ENCODE data around the gene RAB11FIP3. TPM values are rescaled to one million over a fixed set of nuclear protein-coding genes. Genes with fewer than 3 reads are reported as not detected.
"Not testable (repeated sequence)": the region's sequence is repeated elsewhere in the genome, so short reads cannot be mapped to it uniquely, and the experiment has no call there.

RAB11FIP3 gene
- total RNA-seq, 1 donor from 2014 or later = 10.5 TPM

- FAIRE-seq = peak; percentile 73
- no peak for TF ChIP-seq CTCF (IDR thresholded peaks at IDR 0.05; ENCODE audit: insufficient read depth, low read length, severe bottlenecking)
Measured at GRCh38 chr16:505479-506245, 80.2 kb downstream of the RAB11FIP3 start.

DNA sequence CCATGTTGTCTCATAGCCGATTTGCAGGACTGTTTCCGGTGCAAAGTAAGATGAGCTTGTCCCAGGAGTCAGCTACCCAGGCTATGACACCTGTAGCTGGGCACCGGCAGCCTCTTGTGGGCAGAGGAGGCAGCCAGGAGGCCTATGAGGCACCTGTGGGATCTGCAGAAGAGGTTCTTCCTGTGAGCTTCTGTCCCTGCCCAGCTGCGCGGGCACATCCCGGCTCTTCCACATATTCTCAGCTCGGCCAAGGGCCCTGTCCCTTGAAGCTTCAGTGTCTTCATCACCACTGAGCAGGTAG, 80.7 kb downstream of the RAB11FIP3 start:
- Histone ChIP-seq H3K27me3 (ENCODE audit: control insufficient read depth, insufficient read depth, low read length) (no peaks in the 10 kb centered on the region), H3K36me3 (ENCODE audit: control insufficient read depth, insufficient read depth, low read length) (peaks cover 4% of the 10 kb centered on the region), H3K4me3 (ENCODE audit: low read depth, low read length) (no peak overlapping the region)
- DNase-seq (ENCODE audit: low read depth) (no peak), FAIRE-seq (no peak)
- TF ChIP-seq CTCF (IDR thresholded peaks at IDR 0.05; ENCODE audit: insufficient read depth, low read length, severe bottlenecking) = no peak

More at GRCh38 chr16:505479-506245, 80.2 kb downstream of the RAB11FIP3 start:
- Histone ChIP-seq H3K27me3 (ENCODE audit: control insufficient read depth, insufficient read depth, low read length) (no peaks in the 10 kb centered on the region), H3K4me3 (ENCODE audit: low read depth, low read length) (no peak overlapping the region), H3K36me3 (ENCODE audit: control insufficient read depth, insufficient read depth, low read length) (peaks cover 4% of the 10 kb centered on the region)
- DNase-seq (ENCODE audit: low read depth) = no peak

- DNase-seq (ENCODE audit: low read depth); H3K36me3 ChIP-seq (ENCODE audit: control insufficient read depth, insufficient read depth, low read length); H3K27me3 ChIP-seq (ENCODE audit: control insufficient read depth, insufficient read depth, low read length); H3K4me3 ChIP-seq (ENCODE audit: low read depth, low read length): not testable (repeated sequence)
- FAIRE-seq = peak; percentile 97
Measured at GRCh38 chr16:507527-507926, 82.1 kb downstream of the RAB11FIP3 start.

- no peak for FAIRE-seq
- peaks cover 4% of the 10 kb centered on the region for H3K36me3 ChIP-seq (ENCODE audit: control insufficient read depth, insufficient read depth, low read length)
Measured at GRCh38 chr16:507996-508395, 82.5 kb downstream of the RAB11FIP3 start.

GRCh38 chr16:508884-509736, 83.7 kb downstream of the RAB11FIP3 start:
- TF ChIP-seq CTCF (IDR thresholded peaks at IDR 0.05; ENCODE audit: insufficient read depth, low read length, severe bottlenecking) = no peak
- DNase-seq (ENCODE audit: low read depth) = no peak
- H3K27me3 ChIP-seq (ENCODE audit: control insufficient read depth, insufficient read depth, low read length) = no peaks in the 10 kb centered on the region
- no peak for FAIRE-seq
- no peak overlapping the region for H3K4me3 ChIP-seq (ENCODE audit: low read depth, low read length)
- peaks cover 4% of the 10 kb centered on the region for H3K36me3 ChIP-seq (ENCODE audit: control insufficient read depth, insufficient read depth, low read length)

More at GRCh38 chr16:507996-508395, 82.5 kb downstream of the RAB11FIP3 start:
- Histone ChIP-seq H3K27me3 (ENCODE audit: control insufficient read depth, insufficient read depth, low read length) (no peaks in the 10 kb centered on the region), H3K4me3 (ENCODE audit: low read depth, low read length) (no peak overlapping the region)
- no peak for TF ChIP-seq CTCF (IDR thresholded peaks at IDR 0.05; ENCODE audit: insufficient read depth, low read length, severe bottlenecking)
- DNase-seq (ENCODE audit: low read depth) = no peak

DNA sequence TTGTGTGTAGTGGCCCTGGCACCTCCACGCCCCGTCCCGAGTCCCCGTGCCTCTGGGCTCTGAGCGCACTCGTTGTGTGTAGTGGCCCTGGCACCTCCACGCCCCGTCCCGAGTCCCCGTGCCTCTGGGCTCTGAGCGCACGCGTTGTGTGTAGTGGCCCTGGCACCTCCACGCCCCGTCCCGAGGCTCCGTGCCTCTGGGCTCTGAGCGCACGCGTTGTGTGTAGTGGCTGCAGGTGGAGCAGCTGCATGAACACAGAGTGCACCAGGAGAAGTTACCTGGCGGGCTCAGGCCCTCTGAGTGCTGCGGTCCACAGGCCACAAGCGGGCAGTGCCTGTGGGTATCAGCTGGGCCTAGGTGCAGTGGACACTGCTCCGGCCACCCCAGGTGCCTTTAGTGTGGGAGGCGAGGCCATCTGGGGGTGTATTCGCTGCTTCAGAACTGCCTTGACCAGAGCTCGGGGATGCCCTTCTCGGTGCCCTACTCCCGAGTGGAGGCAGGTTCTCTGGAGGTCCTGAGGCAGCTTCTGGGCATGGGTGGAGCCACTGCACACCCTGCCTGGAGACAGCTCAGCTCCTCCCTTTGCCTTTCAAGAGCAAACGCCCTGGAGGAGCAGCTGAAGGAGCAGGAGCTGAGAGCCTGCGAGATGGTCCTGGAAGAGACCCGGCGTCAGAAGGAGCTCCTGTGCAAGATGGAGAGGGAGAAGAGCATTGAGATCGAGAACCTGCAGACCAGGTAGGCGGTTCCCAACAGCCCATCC, 84.8 kb downstream of the RAB11FIP3 start:
- no peaks in the 10 kb centered on the region for H3K27me3 ChIP-seq (ENCODE audit: control insufficient read depth, insufficient read depth, low read length)
- DNase-seq (ENCODE audit: low read depth) (no peak), FAIRE-seq (no peak)
- H3K36me3 ChIP-seq (ENCODE audit: control insufficient read depth, insufficient read depth, low read length) = peaks cover 7% of the 10 kb centered on the region
- no peak overlapping the region for H3K4me3 ChIP-seq (ENCODE audit: low read depth, low read length)
- no peak for TF ChIP-seq CTCF (IDR thresholded peaks at IDR 0.05; ENCODE audit: insufficient read depth, low read length, severe bottlenecking)
